B cell (primary cell): ENCODE measurements around the gene SOX8.

Experiments used
- CTCF ChIP-seq: fragments of 200-600 bp; IDR thresholded peaks from one replicate; pipeline ENCODE4 v1.8.0; 2022; ENCODE audit warnings: antibody characterized with exemption, mild to moderate bottlenecking
- EZH2 ChIP-seq: IDR thresholded peaks from 2 replicates; pipeline ENCODE4 v1.6.1; 2012; ENCODE audit warnings: borderline replicate concordance, low read depth, mild to moderate bottlenecking, moderate library complexity, low read length; ENCODE audit not compliant: insufficient read depth, poor library complexity, severe bottlenecking

DNA sequence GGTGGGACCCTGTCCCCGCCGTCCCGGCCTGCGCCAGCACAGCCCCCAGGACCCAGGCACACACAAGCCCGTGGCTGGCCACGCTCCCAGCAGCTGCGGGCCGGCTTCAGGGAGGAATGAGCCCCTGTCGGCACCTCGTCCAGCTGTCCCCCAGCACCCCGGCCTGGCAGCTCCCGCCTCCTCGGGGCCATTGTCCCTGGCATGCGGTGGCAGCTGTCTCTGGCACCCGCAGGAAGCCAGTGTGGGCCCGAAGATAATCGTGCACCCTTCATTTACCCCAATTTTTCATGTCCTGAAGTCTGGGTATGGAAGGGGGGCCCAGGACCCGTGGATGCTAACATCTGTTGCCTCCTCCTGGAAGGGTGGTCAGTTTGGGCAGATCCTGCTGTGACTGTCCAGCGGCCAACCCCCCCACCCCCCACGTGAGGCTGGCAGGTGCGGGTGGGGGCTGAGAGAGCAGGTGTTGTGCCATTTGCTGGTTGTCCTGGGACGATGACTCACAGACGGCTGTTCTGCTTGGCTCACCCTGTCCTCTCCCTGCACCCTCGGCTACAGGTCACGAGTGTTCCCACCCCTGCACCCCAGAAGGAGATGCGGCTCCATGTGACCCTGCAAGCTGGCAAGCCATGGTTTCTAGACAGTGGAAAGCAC is 6.8 kb upstream of the SOX8 start:
- TF ChIP-seq CTCF (no peak), EZH2 (no peak)
